GM23338 (cell line): ENCODE data around the gene THOP1. TPM values are rescaled to one million over a fixed set of nuclear protein-coding genes. Genes with fewer than 3 reads are reported as not detected.

Experiments used
- ATAC-seq: fragments of 200-7000 bp; cut with Tn5 transposase; 3 replicates; pipeline ENCODE4 v1.9.1; 2020
- DNase-seq: peaks from one replicate; pipeline ENCODE4 v3.0.0-alpha.2; 2015; ENCODE audit warnings: low spot score
- H2AFZ ChIP-seq: fragments of 200-600 bp; sonication (generic); 2 replicates; pipeline ENCODE4 v1.8.0; 2016; ENCODE audit warnings: antibody characterized with exemption, mild to moderate bottlenecking, moderate library complexity
- H3F3A ChIP-seq: fragments of 200-600 bp; sonication (generic); replicated peaks from 2 replicates; pipeline ENCODE4 v1.8.0; 2017; ENCODE audit warnings: antibody characterized with exemption, mixed run types, low read depth
- H3K27ac ChIP-seq: fragments of 200-600 bp; sonication (generic); 2 replicates; pipeline ENCODE4 v1.6.1; 2016; ENCODE audit warnings: low read depth
- H3K27me3 ChIP-seq: fragments of 200-600 bp; sonication (generic); 2 replicates; pipeline ENCODE4 v1.8.0; 2016; ENCODE audit warnings: mild to moderate bottlenecking, mixed run types, moderate library complexity; ENCODE audit not compliant: insufficient read depth
- H3K36me3 ChIP-seq: fragments of 200-600 bp; sonication (generic); 2 replicates; pipeline ENCODE4 v1.8.0; 2016; ENCODE audit warnings: mild to moderate bottlenecking; ENCODE audit not compliant: insufficient read depth
- H3K4me1 ChIP-seq: fragments of 200-600 bp; sonication (generic); 2 replicates; pipeline ENCODE4 v1.8.0; 2016; ENCODE audit warnings: mild to moderate bottlenecking, moderate library complexity; ENCODE audit not compliant: insufficient read depth
- H3K4me2 ChIP-seq: fragments of 200-600 bp; sonication (generic); 2 replicates; pipeline ENCODE4 v1.7.1; 2017; ENCODE audit warnings: mixed run types
- H3K4me3 ChIP-seq: fragments of 200-600 bp; sonication (generic); 2 replicates; pipeline ENCODE4 v1.6.1; 2016; ENCODE audit warnings: mixed run types
- H3K79me2 ChIP-seq: fragments of 200-600 bp; sonication (generic); replicated peaks from 2 replicates; pipeline ENCODE4 v1.8.0; 2017; ENCODE audit warnings: mild to moderate bottlenecking; ENCODE audit not compliant: insufficient read depth
- H3K9me2 ChIP-seq: fragments of 200-600 bp; sonication (generic); 2 replicates; pipeline ENCODE4 v1.8.0; 2017; ENCODE audit not compliant: insufficient read depth
- H4K20me1 ChIP-seq: fragments of 200-600 bp; sonication (generic); replicated peaks from 2 replicates; pipeline ENCODE4 v1.8.0; 2017; ENCODE audit warnings: mild to moderate bottlenecking; ENCODE audit not compliant: insufficient read depth
- H3K27ac Mint-ChIP-seq: 2 replicates; pipeline ENCODE4 v1.8.0; 2020; ENCODE audit warnings: inconsistent platforms, mild to moderate bottlenecking, moderate library complexity, mixed read lengths
- H3K27me3 Mint-ChIP-seq: 3 replicates; pipeline ENCODE4 v1.8.0; 2022; ENCODE audit warnings: low read depth, mild to moderate bottlenecking, moderate library complexity, mixed read lengths, inconsistent platforms; ENCODE audit not compliant: insufficient read depth, poor library complexity
- H3K36me3 Mint-ChIP-seq: 3 replicates; pipeline ENCODE4 v1.8.0; 2021; ENCODE audit warnings: low read depth, mild to moderate bottlenecking, inconsistent platforms, moderate library complexity, mixed read lengths
- H3K4me1 Mint-ChIP-seq: 3 replicates; pipeline ENCODE4 v1.8.0; 2020; ENCODE audit warnings: mild to moderate bottlenecking, inconsistent platforms, mixed read lengths
- H3K4me3 Mint-ChIP-seq: 3 replicates; pipeline ENCODE4 v1.8.0; 2021; ENCODE audit warnings: moderate library complexity, mild to moderate bottlenecking, inconsistent platforms, mixed read lengths
- H3K9me3 Mint-ChIP-seq: 3 replicates; pipeline ENCODE4 v1.8.0; 2020; ENCODE audit warnings: moderate library complexity, mild to moderate bottlenecking, inconsistent platforms, mixed read lengths
- CREB1 ChIP-seq: fragments of 250-450 bp; sonication (Bioruptor Pico); IDR thresholded peaks from 2 replicates; pipeline ENCODE4 v1.5.0; 2020; ENCODE audit warnings: low read depth, mild to moderate bottlenecking, moderate library complexity
- CTCF ChIP-seq, 2 experiments: fragments of 200-600 bp in 1 of 2; sonication (generic) in 1 of 2; conservative IDR thresholded peaks; 2 replicates each; pipeline versions ENCODE4 v1.5.1 to v1.6.1; 2016 to 2017; ENCODE audit warnings: antibody characterized with exemption in 2 of 2, low read depth in 2 of 2, mild to moderate bottlenecking in 2 of 2, moderate library complexity in 1 of 2
- ETS1 ChIP-seq: IDR thresholded peaks from 2 replicates; pipeline ENCODE4 v1.6.1; 2016; ENCODE audit warnings: antibody characterized with exemption
- EZH2 ChIP-seq: fragments of 200-600 bp; sonication (generic); IDR thresholded peaks from one replicate; pipeline ENCODE4 v1.8.0; 2017; ENCODE audit warnings: antibody characterized with exemption, mild to moderate bottlenecking, low read depth; ENCODE audit not compliant: unreplicated experiment
- EZH2phosphoT487 ChIP-seq: fragments of 200-600 bp; sonication (generic); IDR thresholded peaks from one replicate; pipeline ENCODE4 v1.8.1; 2018; ENCODE audit warnings: antibody characterized with exemption; ENCODE audit not compliant: unreplicated experiment
- JUNB ChIP-seq: IDR thresholded peaks from one replicate; pipeline ENCODE4 v1.6.1; 2016; ENCODE audit warnings: antibody characterized with exemption; ENCODE audit not compliant: unreplicated experiment
- NANOG ChIP-seq: IDR thresholded peaks from 2 replicates; pipeline ENCODE4 v1.6.1; 2016; ENCODE audit warnings: antibody characterized with exemption, borderline replicate concordance
- POLR2AphosphoS5 ChIP-seq: IDR thresholded peaks from 2 replicates; pipeline ENCODE4 v1.6.1; 2016; ENCODE audit warnings: antibody characterized with exemption, low read depth
- REST ChIP-seq: IDR thresholded peaks from one replicate; pipeline ENCODE4 v1.6.1; 2018; ENCODE audit warnings: antibody characterized with exemption; ENCODE audit not compliant: unreplicated experiment
- STAT1 ChIP-seq: IDR thresholded peaks from one replicate; pipeline ENCODE4 v1.6.1; 2016; ENCODE audit warnings: antibody characterized with exemption; ENCODE audit not compliant: unreplicated experiment
- ZNF114 ChIP-seq: fragments of 250-450 bp; sonication (Bioruptor Pico); IDR thresholded peaks from 2 replicates; pipeline ENCODE4 v1.5.0; 2020; ENCODE audit warnings: mild to moderate bottlenecking, moderate library complexity
- ZNF331 ChIP-seq: fragments of 250-450 bp; sonication (Bioruptor Pico); IDR thresholded peaks from 2 replicates; pipeline ENCODE4 v1.5.0; 2020; ENCODE audit warnings: low read depth, mild to moderate bottlenecking, moderate library complexity
- ZNF462 ChIP-seq: fragments of 250-450 bp; sonication (Bioruptor Pico); IDR thresholded peaks from 2 replicates; pipeline ENCODE4 v1.5.0; 2020; ENCODE audit warnings: mild to moderate bottlenecking, moderate library complexity
- polyA plus RNA-seq: library from polyadenylated mRNA; unstranded; fragments of >200 nt; fragmentation: Nextera tagmentation; extraction: Ambion mirVana; gene quantifications from 2 replicates; pipeline ENCODE4 v1.2.1, GENCODE V29; 2016
- total RNA-seq: library from RNA; depleted of rRNA; stranded (reverse); fragments of >200 nt; shearing (Covaris generic); gene quantifications from 2 replicates; pipeline ENCODE4 v1.2.3, GENCODE V29; 2014

Gene THOP1
- total and polyA plus RNA-seq, 2 experiments from 2014 or later = 110 to 229 TPM

GRCh38 chr19:2800506-2800905 is 15.2 kb downstream of the THOP1 start:
- no peak overlapping the region for H3K4me3 ChIP-seq
- H4K20me1 ChIP-seq = peaks cover 12% of the 10 kb centered on the region; the same call in 1 of the 2 replicates
- no peaks in the 10 kb centered on the region for H3K27me3 ChIP-seq
- no peak overlapping the region for H3K4me2 ChIP-seq
- no peak overlapping the region for H2AFZ ChIP-seq
- H3F3A ChIP-seq = no peaks in the 10 kb centered on the region
- H3K27ac Mint-ChIP-seq = no peak overlapping the region
- peaks cover 7% of the 10 kb centered on the region for H3K79me2 ChIP-seq
- H3K9me3 Mint-ChIP-seq = no peaks in the 10 kb centered on the region
- H3K4me3 Mint-ChIP-seq = no peak overlapping the region
- TF ChIP-seq REST = no peak
- no peak for TF ChIP-seq EZH2
- TF ChIP-seq ZNF114 (CRISPR knock-in tag) = no peak
- no peak for TF ChIP-seq JUNB
- no peak for TF ChIP-seq CREB1 (CRISPR knock-in tag)
- TF ChIP-seq STAT1 = no peak
- TF ChIP-seq NANOG = no peak
- TF ChIP-seq ETS1 = no peak
- TF ChIP-seq CTCF (conservative IDR thresholded peaks at IDR 0.05; ENCODE audit: low read depth in 2 of 2) = no peak
- TF ChIP-seq EZH2phosphoT487 = no peak
- TF ChIP-seq ZNF462 (CRISPR knock-in tag) = no peak
- no peak for TF ChIP-seq ZNF331 (CRISPR knock-in tag)
- TF ChIP-seq POLR2AphosphoS5 = no peak
- H3K36me3 ChIP-seq = peaks cover 2% of the 10 kb centered on the region
- DNase-seq (no peak), ATAC-seq (no peak)
- H3K27ac ChIP-seq = no peak overlapping the region
- H3K4me1 ChIP-seq = no peaks in the 10 kb centered on the region
- H3K27me3 Mint-ChIP-seq = peaks cover 13% of the 10 kb centered on the region
- peaks cover 6% of the 10 kb centered on the region; the same call in 1 of the 3 replicates for H3K4me1 Mint-ChIP-seq
- peaks cover 68% of the 10 kb centered on the region for H3K36me3 Mint-ChIP-seq
- no peaks in the 10 kb centered on the region for H3K9me2 ChIP-seq
